ENCODE measurements around the gene ANKRD11.

The ANKRD11 gene

DNA sequence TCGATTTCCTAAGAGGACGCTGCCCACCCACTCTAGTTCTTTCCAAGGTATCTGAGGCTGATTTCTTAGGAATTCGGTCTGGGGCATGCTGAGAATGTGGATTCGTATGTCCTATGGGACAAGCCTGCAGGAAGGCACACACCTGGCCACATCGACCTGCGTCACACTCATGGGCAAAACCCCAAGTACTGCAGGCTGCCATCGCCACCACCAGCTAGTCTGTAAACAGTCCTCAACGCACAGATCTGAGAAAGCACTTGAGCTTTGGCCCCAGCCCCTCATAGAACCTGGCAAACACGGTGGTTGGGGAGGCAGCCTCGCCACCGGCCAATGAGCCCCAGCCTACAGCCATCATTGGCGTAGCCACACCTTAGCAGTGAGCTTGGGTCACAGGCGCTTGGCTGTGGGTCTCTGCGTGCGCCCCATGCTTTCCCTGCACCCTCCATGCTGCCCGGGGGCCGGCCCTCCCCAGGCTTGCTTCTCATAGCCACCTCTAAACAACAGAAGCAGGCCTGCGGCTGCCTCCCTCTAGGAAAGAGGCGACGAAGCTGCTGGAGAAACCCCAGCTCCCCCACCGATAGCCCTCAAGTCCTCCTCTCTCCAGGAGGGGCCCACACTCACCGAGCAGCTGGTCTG, 197.8 kb downstream of the ANKRD11 start:
- no peak for TF ChIP-seq EZH2phosphoT487 (IDR thresholded peaks at IDR 0.05; ENCODE audit: borderline replicate concordance, low read length)
- TF ChIP-seq CTCF (IDR thresholded peaks at IDR 0.05; ENCODE audit: low read depth, low read length, poor library complexity, severe bottlenecking), result no peak
- H3K27ac ChIP-seq (ENCODE audit: low read depth, low read length), result no peak overlapping the region
- no peaks in the 10 kb centered on the region for H3K9me2 ChIP-seq (replicated peaks; ENCODE audit: control insufficient read depth, low read length)
- H3K79me2 ChIP-seq (ENCODE audit: control insufficient read depth, low read length), result peaks cover 41% of the 10 kb centered on the region
- H3K4me1 ChIP-seq (ENCODE audit: control insufficient read depth, low read length), result no peaks in the 10 kb centered on the region
- no peaks in the 10 kb centered on the region for H3F3A ChIP-seq (ENCODE audit: control insufficient read depth, insufficient read depth)
- peaks cover 22% of the 10 kb centered on the region for H3K36me3 ChIP-seq (ENCODE audit: control insufficient read depth, low read length)
- no peaks in the 10 kb centered on the region for H3K27me3 ChIP-seq (ENCODE audit: control insufficient read depth, low read length)
- H4K20me1 ChIP-seq (ENCODE audit: control insufficient read depth, insufficient read depth, low read depth, low read length), result no peaks in the 10 kb centered on the region; the same call in 1 of the 2 replicates
- no peak overlapping the region for H3K4me2 ChIP-seq (ENCODE audit: low read length)
- H3K4me3 ChIP-seq (ENCODE audit: low read length), result no peak overlapping the region
- H3K9me3 ChIP-seq (ENCODE audit: control insufficient read depth, insufficient read depth, low read length), result no peaks in the 10 kb centered on the region

GRCh38 chr16:89291776-89292175, 198.6 kb downstream of the ANKRD11 start:
- Histone ChIP-seq H3K4me3 (ENCODE audit: low read length) (no peak overlapping the region), H3K4me2 (ENCODE audit: low read length) (no peak overlapping the region)

DNA sequence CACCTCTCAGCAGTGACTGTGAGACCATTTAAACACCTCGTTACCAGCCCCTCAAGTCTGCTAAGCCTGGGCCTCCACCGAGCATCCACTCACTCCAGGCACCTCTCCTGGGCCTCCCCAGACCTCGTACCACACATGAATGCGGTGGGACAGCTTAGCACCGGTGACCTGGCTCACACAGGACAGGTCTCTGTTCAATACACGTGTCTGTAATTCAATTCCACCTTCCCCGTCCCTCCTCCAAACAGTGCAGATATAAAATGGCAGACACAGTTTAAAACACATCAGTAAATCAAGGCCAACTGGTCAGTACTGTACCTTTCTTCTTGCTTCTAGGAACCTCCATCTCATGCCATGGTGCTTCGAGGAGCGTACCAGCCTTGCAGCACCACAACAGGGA, 199.0 kb downstream of the ANKRD11 start:
- peaks cover 34% of the 10 kb centered on the region for H3K36me3 ChIP-seq (ENCODE audit: control insufficient read depth, low read length)
- no peaks in the 10 kb centered on the region for H3K27me3 ChIP-seq (ENCODE audit: control insufficient read depth, low read length)
- no peaks in the 10 kb centered on the region for H3F3A ChIP-seq (ENCODE audit: control insufficient read depth, insufficient read depth)
- H3K4me1 ChIP-seq (ENCODE audit: control insufficient read depth, low read length), result no peaks in the 10 kb centered on the region
- TF ChIP-seq EZH2phosphoT487 (IDR thresholded peaks at IDR 0.05; ENCODE audit: borderline replicate concordance, low read length), result no peak
- no peak for TF ChIP-seq CTCF (IDR thresholded peaks at IDR 0.05; ENCODE audit: low read depth, low read length, poor library complexity, severe bottlenecking)
- H3K4me2 ChIP-seq (ENCODE audit: low read length), result no peak overlapping the region
- no peaks in the 10 kb centered on the region for H3K9me2 ChIP-seq (replicated peaks; ENCODE audit: control insufficient read depth, low read length)
- H3K79me2 ChIP-seq (ENCODE audit: control insufficient read depth, low read length), result peaks cover 29% of the 10 kb centered on the region
- no peak overlapping the region for H3K4me3 ChIP-seq (ENCODE audit: low read length)
- H3K9me3 ChIP-seq (ENCODE audit: control insufficient read depth, insufficient read depth, low read length), result no peaks in the 10 kb centered on the region
- no peaks in the 10 kb centered on the region; the same call in 1 of the 2 replicates for H4K20me1 ChIP-seq (ENCODE audit: control insufficient read depth, insufficient read depth, low read depth, low read length)
- no peak overlapping the region for H3K27ac ChIP-seq (ENCODE audit: low read depth, low read length)

More at GRCh38 chr16:89291776-89292175, 198.6 kb downstream of the ANKRD11 start:
- Histone ChIP-seq H3K27me3 (ENCODE audit: control insufficient read depth, low read length) (no peaks in the 10 kb centered on the region), H3F3A (ENCODE audit: control insufficient read depth, insufficient read depth) (no peaks in the 10 kb centered on the region), H3K9me3 (ENCODE audit: control insufficient read depth, insufficient read depth, low read length) (no peaks in the 10 kb centered on the region), H3K79me2 (ENCODE audit: control insufficient read depth, low read length) (peaks cover 34% of the 10 kb centered on the region), H3K9me2 (replicated peaks; ENCODE audit: control insufficient read depth, low read length) (no peaks in the 10 kb centered on the region), H3K36me3 (ENCODE audit: control insufficient read depth, low read length) (peaks cover 29% of the 10 kb centered on the region), H3K4me1 (ENCODE audit: control insufficient read depth, low read length) (no peaks in the 10 kb centered on the region), H3K27ac (ENCODE audit: low read depth, low read length) (no peak overlapping the region), H4K20me1 (ENCODE audit: control insufficient read depth, insufficient read depth, low read depth, low read length) (no peaks in the 10 kb centered on the region; the same call in 1 of the 2 replicates)
- TF ChIP-seq CTCF (IDR thresholded peaks at IDR 0.05; ENCODE audit: low read depth, low read length, poor library complexity, severe bottlenecking) (no peak), EZH2phosphoT487 (IDR thresholded peaks at IDR 0.05; ENCODE audit: borderline replicate concordance, low read length) (no peak)

Data from DOHH2 (cell line).